Tibial nerve (tissue), 4 donors: ENCODE data around the gene RPL38.

Source experiments
- CTCF ChIP-seq, 5 experiments: fragments of 200-600 bp in 3 of 5; fragments of 450-650 bp in 2 of 5; sonication (generic) in 3 of 5; IDR thresholded peaks; one replicate each; pipeline ENCODE4 v1.5.1; 2016 to 2019; ENCODE audit warnings: antibody characterized with exemption in 5 of 5, mild to moderate bottlenecking in 3 of 5, moderate library complexity in 2 of 5
- EP300 ChIP-seq, 2 donors: sonication (generic); formaldehyde crosslinking; IDR thresholded peaks; one replicate each; pipeline ENCODE4 v1.6.1; 2017; ENCODE audit warnings: antibody characterized with exemption in 2 of 2, mild to moderate bottlenecking in 1 of 2
- POLR2A ChIP-seq, 2 donors: fragments of 450-650 bp; IDR thresholded peaks; one replicate each; pipeline ENCODE4 v1.6.1; 2017; ENCODE audit warnings: antibody characterized with exemption in 2 of 2, mild to moderate bottlenecking in 2 of 2, moderate library complexity in 2 of 2

- TF ChIP-seq CTCF (IDR thresholded peaks at IDR 0.05), result no peak
- TF ChIP-seq POLR2A (IDR thresholded peaks at IDR 0.05), result no peak
- no peak for TF ChIP-seq EP300 (IDR thresholded peaks at IDR 0.05)
Observed at GRCh38 chr17:74251569-74251968, 48.1 kb downstream of the RPL38 start.
